ENCODE results near the gene ABHD16B.

ABHD16B gene

DNA sequence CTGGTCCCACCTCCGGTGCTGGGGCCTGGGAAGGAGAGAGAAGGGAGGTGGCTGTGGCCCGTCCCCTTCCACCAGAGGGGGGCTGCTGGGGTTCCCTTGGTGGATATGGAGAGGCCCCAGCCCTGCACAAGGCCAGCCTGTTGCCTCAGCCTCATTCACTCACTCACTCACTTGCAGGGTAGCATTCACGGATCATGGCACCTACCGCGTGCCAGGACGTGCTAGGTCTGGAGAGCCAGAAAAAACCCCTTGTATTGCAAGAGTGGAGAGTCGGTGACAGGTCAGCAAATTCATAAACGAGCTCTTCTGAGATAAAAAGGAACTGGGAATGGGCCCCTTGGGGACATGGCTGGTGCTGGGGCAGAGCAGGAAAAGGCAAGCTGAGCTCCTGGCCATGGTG lies 23.8 kb upstream of the ABHD16B start:
- no peaks in the 10 kb centered on the region for H4K20me1 ChIP-seq (ENCODE audit: insufficient read depth, low read length)
- no peaks in the 10 kb centered on the region for H3K9me3 ChIP-seq (ENCODE audit: low read length)
- H3K27me3 ChIP-seq (ENCODE audit: insufficient read depth, low read length): 0 out of 2 replicates have a peak, but pooled peaks cover 4% of the 10 kb centered on the region
- H3K79me2 ChIP-seq (ENCODE audit: insufficient read depth, low read length): no peaks in the 10 kb centered on the region
- H3K27ac ChIP-seq (ENCODE audit: low read depth, low read length, poor library complexity, severe bottlenecking): no peak overlapping the region
- H3K9me2 ChIP-seq (ENCODE audit: low read depth, low read length): no peaks in the 10 kb centered on the region
- H3K4me2 ChIP-seq (ENCODE audit: low read length): no peak overlapping the region
- no peak overlapping the region for H3K9ac ChIP-seq (ENCODE audit: low read length)
- no peak overlapping the region for H2AFZ ChIP-seq (ENCODE audit: low read length)
- no peaks in the 10 kb centered on the region for H3F3A ChIP-seq (ENCODE audit: insufficient read depth, low read length)
- no peak overlapping the region for H3K4me3 ChIP-seq (ENCODE audit: low read depth, low read length, poor library complexity, severe bottlenecking)
- H3K36me3 ChIP-seq (ENCODE audit: insufficient read depth, low read length): no peaks in the 10 kb centered on the region
- TF ChIP-seq, protein P1, sequence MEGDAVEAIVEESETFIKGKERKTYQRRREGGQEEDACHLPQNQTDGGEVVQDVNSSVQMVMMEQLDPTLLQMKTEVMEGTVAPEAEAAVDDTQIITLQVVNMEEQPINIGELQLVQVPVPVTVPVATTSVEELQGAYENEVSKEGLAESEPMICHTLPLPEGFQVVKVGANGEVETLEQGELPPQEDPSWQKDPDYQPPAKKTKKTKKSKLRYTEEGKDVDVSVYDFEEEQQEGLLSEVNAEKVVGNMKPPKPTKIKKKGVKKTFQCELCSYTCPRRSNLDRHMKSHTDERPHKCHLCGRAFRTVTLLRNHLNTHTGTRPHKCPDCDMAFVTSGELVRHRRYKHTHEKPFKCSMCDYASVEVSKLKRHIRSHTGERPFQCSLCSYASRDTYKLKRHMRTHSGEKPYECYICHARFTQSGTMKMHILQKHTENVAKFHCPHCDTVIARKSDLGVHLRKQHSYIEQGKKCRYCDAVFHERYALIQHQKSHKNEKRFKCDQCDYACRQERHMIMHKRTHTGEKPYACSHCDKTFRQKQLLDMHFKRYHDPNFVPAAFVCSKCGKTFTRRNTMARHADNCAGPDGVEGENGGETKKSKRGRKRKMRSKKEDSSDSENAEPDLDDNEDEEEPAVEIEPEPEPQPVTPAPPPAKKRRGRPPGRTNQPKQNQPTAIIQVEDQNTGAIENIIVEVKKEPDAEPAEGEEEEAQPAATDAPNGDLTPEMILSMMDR (IDR thresholded peaks at IDR 0.05; ENCODE audit: low read length): no peak
- TF ChIP-seq EZH2 (IDR thresholded peaks at IDR 0.05; ENCODE audit: borderline replicate concordance, low read length): no peak
- no peaks in the 10 kb centered on the region for H3K4me1 ChIP-seq (ENCODE audit: insufficient read depth, low read length, severe bottlenecking)

DNA sequence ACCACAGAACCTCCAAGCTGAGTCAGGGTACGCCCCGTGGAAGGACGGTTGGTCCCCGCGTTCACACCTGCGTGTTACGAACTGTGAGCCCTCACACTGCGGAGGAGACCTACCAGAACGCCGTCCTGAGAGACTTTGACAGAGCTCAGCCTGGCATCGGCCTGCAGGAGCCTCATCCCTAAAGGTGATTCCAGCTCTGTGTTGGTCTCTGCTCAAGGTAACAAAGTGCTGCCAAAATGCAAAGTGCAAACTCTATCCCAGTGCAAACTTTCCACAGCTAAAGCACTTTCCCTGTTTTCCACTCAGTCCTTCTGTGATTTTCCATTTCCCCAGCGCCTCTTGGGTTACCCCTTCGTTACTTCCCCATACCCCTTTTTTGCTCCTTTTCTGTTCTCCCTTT lies 21.7 kb upstream of the ABHD16B start:
- no peaks in the 10 kb centered on the region for H3K36me3 ChIP-seq (ENCODE audit: insufficient read depth, low read length)
- TF ChIP-seq, protein P1 (IDR thresholded peaks at IDR 0.05; ENCODE audit: low read length): no peak
- no peak for TF ChIP-seq EZH2 (IDR thresholded peaks at IDR 0.05; ENCODE audit: borderline replicate concordance, low read length)
- peaks cover 5% of the 10 kb centered on the region; the same call in 1 of the 2 replicates for H3K27me3 ChIP-seq (ENCODE audit: insufficient read depth, low read length)
- H3F3A ChIP-seq (ENCODE audit: insufficient read depth, low read length): no peaks in the 10 kb centered on the region
- H3K9ac ChIP-seq (ENCODE audit: low read length): no peak overlapping the region
- no peaks in the 10 kb centered on the region for H4K20me1 ChIP-seq (ENCODE audit: insufficient read depth, low read length)
- no peaks in the 10 kb centered on the region for H3K4me1 ChIP-seq (ENCODE audit: insufficient read depth, low read length, severe bottlenecking)
- no peaks in the 10 kb centered on the region for H3K9me2 ChIP-seq (ENCODE audit: low read depth, low read length)
- no peak overlapping the region for H3K4me3 ChIP-seq (ENCODE audit: low read depth, low read length, poor library complexity, severe bottlenecking)
- no peak overlapping the region for H3K4me2 ChIP-seq (ENCODE audit: low read length)
- no peaks in the 10 kb centered on the region for H3K79me2 ChIP-seq (ENCODE audit: insufficient read depth, low read length)
- no peak overlapping the region for H2AFZ ChIP-seq (ENCODE audit: low read length)
- no peaks in the 10 kb centered on the region for H3K9me3 ChIP-seq (ENCODE audit: low read length)
- H3K27ac ChIP-seq (ENCODE audit: low read depth, low read length, poor library complexity, severe bottlenecking): no peak overlapping the region

DNA sequence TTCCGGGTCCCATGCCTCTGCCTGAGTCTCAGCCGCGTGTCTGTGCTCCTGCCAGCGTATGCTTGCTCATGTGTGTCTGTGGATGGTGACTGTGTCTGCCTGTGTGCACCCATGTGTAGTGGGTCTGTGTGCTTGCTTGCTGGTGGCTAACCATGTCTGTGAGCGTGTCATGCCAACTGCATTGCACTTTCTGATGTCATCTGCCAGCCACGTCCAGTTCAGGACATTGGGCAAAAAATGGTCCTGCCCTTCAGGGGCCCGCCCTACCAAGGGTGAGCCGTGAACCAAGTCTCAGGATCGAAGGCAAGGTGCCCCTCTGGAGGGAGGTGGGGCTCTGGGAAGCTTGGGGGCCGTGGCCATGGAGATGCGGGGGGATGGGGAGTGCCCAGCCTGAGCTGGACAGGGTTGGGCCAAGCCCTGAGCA lies 20.9 kb upstream of the ABHD16B start:
- Histone ChIP-seq H3K36me3 (ENCODE audit: insufficient read depth, low read length) (no peaks in the 10 kb centered on the region), H3K4me1 (ENCODE audit: insufficient read depth, low read length, severe bottlenecking) (no peaks in the 10 kb centered on the region), H3K9me3 (ENCODE audit: low read length) (no peaks in the 10 kb centered on the region), H2AFZ (ENCODE audit: low read length) (no peak overlapping the region), H3K79me2 (ENCODE audit: insufficient read depth, low read length) (no peaks in the 10 kb centered on the region), H3F3A (ENCODE audit: insufficient read depth, low read length) (no peaks in the 10 kb centered on the region), H3K4me3 (ENCODE audit: low read depth, low read length, poor library complexity, severe bottlenecking) (no peak overlapping the region), H3K4me2 (ENCODE audit: low read length) (no peak overlapping the region), H3K27ac (ENCODE audit: low read depth, low read length, poor library complexity, severe bottlenecking) (no peak overlapping the region), H3K27me3 (ENCODE audit: insufficient read depth, low read length) (peaks cover 9% of the 10 kb centered on the region; the same call in 1 of the 2 replicates), H3K9me2 (ENCODE audit: low read depth, low read length) (no peaks in the 10 kb centered on the region), H4K20me1 (ENCODE audit: insufficient read depth, low read length) (no peaks in the 10 kb centered on the region), H3K9ac (ENCODE audit: low read length) (no peak overlapping the region)
- TF ChIP-seq, protein P1 (IDR thresholded peaks at IDR 0.05; ENCODE audit: low read length): no peak
- TF ChIP-seq EZH2 (IDR thresholded peaks at IDR 0.05; ENCODE audit: borderline replicate concordance, low read length): no peak
